B cell (primary cell): Measurements from ENCODE around the gene RBM22. TPM values are rescaled to one million over a fixed set of nuclear protein-coding genes. Genes with fewer than 3 reads are reported as not detected.

Experiments
- ATAC-seq: fragments of 200-7000 bp; cut with Tn5 transposase; one replicate; pipeline ENCODE4 v1.10.0; 2021; ENCODE audit warnings: low read depth, mild to moderate bottlenecking, moderate number of reproducible peaks, moderate library complexity
- CTCF ChIA-PET: fragments of 350-600 bp; sonication (Branson Sonifier 250); formaldehyde crosslinking; loops from one replicate; lab custom pipeline; 2021; ENCODE audit warnings: antibody characterized with exemption, inconsistent platforms; lab: Charles Lee
- POLR2A ChIA-PET: fragments of 350-600 bp; sonication (Branson Sonifier 250); formaldehyde crosslinking; loops from one replicate; lab custom pipeline; 2021; ENCODE audit warnings: antibody characterized with exemption; lab: Charles Lee
- DNase-seq: peaks from one replicate; pipeline ENCODE4 v3.0.0; 2013
- H2AFZ ChIP-seq: 2 replicates; pipeline ENCODE4 v1.6.1; 2012; ENCODE audit warnings: mild to moderate bottlenecking, low read depth, low read length; ENCODE audit not compliant: insufficient read depth, poor library complexity, severe bottlenecking
- H3K27ac ChIP-seq, 2 donors: 1 replicate in 1 of 2; 2 replicates in 1 of 2; pipeline ENCODE4 v1.5.1; 2012 to 2013; ENCODE audit warnings: low read length in 2 of 2, mild to moderate bottlenecking in 2 of 2, moderate library complexity in 1 of 2
- H3K27me3 ChIP-seq, 4 experiments: fragments of 200-600 bp in 1 of 4; sonication (generic) in 1 of 4; replicated peaks in 1 of 4; 1 replicate in 2 of 4; 2 replicates in 2 of 4; pipeline versions ENCODE4 v1.6.1 to v1.7.0; 2013 to 2016; ENCODE audit warnings: low read length in 3 of 4, mild to moderate bottlenecking in 2 of 4, mixed read lengths in 1 of 4, moderate library complexity in 1 of 4; ENCODE audit not compliant: insufficient read depth in 4 of 4, control insufficient read depth in 3 of 4; ENCODE audit errors: control extremely low read depth in 1 of 4
- H3K36me3 ChIP-seq, 2 experiments: replicated peaks in 1 of 2; 1 replicate in 1 of 2; 2 replicates in 1 of 2; pipeline versions ENCODE4 v1.6.1 to v1.7.1; 2013; ENCODE audit warnings: low read length in 1 of 2; ENCODE audit not compliant: insufficient read depth in 2 of 2, control insufficient read depth in 1 of 2; ENCODE audit errors: control extremely low read depth in 1 of 2, extremely low read depth in 1 of 2
- H3K4me1 ChIP-seq, 2 donors: fragments of 200-600 bp in 1 of 2; sonication (generic) in 1 of 2; 1 replicate in 1 of 2; 2 replicates in 1 of 2; pipeline versions ENCODE4 v1.5.1 to v1.6.1; 2013 to 2017; ENCODE audit warnings: low read length in 2 of 2; ENCODE audit not compliant: control insufficient read depth in 2 of 2, insufficient read depth in 2 of 2
- H3K4me2 ChIP-seq: replicated peaks from 2 replicates; pipeline ENCODE3; 2012; ENCODE audit warnings: mild to moderate bottlenecking, low read depth, low read length; ENCODE audit not compliant: poor library complexity, severe bottlenecking
- H3K4me3 ChIP-seq, 5 experiments: fragments of 200-600 bp in 1 of 5; sonication (generic) in 1 of 5; 1 replicate in 3 of 5; 2 replicates in 2 of 5; pipeline versions ENCODE4 v1.5.1 to v1.7.0; 2011 to 2016; ENCODE audit warnings: low read length in 4 of 5, mild to moderate bottlenecking in 4 of 5, low read depth in 2 of 5, control low read depth in 1 of 5, moderate library complexity in 1 of 5; ENCODE audit not compliant: insufficient read depth in 1 of 5; ENCODE audit errors: control extremely low read depth in 1 of 5, extremely low read depth in 1 of 5
- H3K79me2 ChIP-seq: fragments of 200-600 bp; sonication (generic); one replicate; pipeline ENCODE4 v1.6.0; 2016; ENCODE audit warnings: low read length; ENCODE audit not compliant: control insufficient read depth, insufficient read depth
- H3K9ac ChIP-seq: fragments of 200-600 bp; sonication (generic); 2 replicates; pipeline ENCODE4 v1.6.1; 2017; ENCODE audit warnings: mild to moderate bottlenecking, low read length, moderate library complexity
- H3K9me3 ChIP-seq, 3 donors: one replicate each; pipeline versions ENCODE4 v1.6.1 to v1.7.1; 2013; ENCODE audit warnings: low read length in 2 of 3; ENCODE audit not compliant: control insufficient read depth in 2 of 3, insufficient read depth in 1 of 3; ENCODE audit errors: control extremely low read depth in 1 of 3
- H4K20me1 ChIP-seq: 2 replicates; pipeline ENCODE4 v1.6.0; 2012; ENCODE audit warnings: mild to moderate bottlenecking, low read length; ENCODE audit not compliant: insufficient read depth, control insufficient read depth, poor library complexity, severe bottlenecking
- H3K27ac Mint-ChIP-seq: one replicate; pipeline ENCODE4 v1.8.0; 2021; ENCODE audit warnings: mixed read lengths
- H3K27me3 Mint-ChIP-seq: one replicate; pipeline ENCODE4 v1.8.0; 2021; ENCODE audit warnings: mixed read lengths
- H3K4me1 Mint-ChIP-seq: one replicate; pipeline ENCODE4 v1.8.0; 2021; ENCODE audit warnings: mixed read lengths
- H3K4me3 Mint-ChIP-seq: one replicate; pipeline ENCODE4 v1.8.0; 2021; ENCODE audit warnings: mixed read lengths
- H3K9me3 Mint-ChIP-seq: one replicate; pipeline ENCODE4 v1.8.0; 2022; ENCODE audit warnings: mixed read lengths; ENCODE audit not compliant: insufficient read depth
- EZH2 ChIP-seq: IDR thresholded peaks from 2 replicates; pipeline ENCODE4 v1.6.1; 2012; ENCODE audit warnings: borderline replicate concordance, low read depth, mild to moderate bottlenecking, moderate library complexity, low read length; ENCODE audit not compliant: insufficient read depth, poor library complexity, severe bottlenecking
- WGBS: methylation state at CpG from one replicate; pipeline ENCODE4 v1.1.5; 2013; ENCODE audit warnings: missing lambda C conversion rate; ENCODE audit not compliant: insufficient coverage; 5-methylcytosine and 5-hydroxymethylcytosine counted together
- intact Hi-C: fragments of 100-400 bp; cut with micrococcal nuclease; formaldehyde crosslinking; loops from one replicate; pipeline ENCODE4 v1.10.0; 2022
- polyA plus RNA-seq: library from polyadenylated mRNA; depleted of rRNA; stranded (reverse); fragments of >200 nt; gene quantifications from 2 replicates; pipeline ENCODE4 v1.2.3, GENCODE V29; 2012
- total RNA-seq, 2 donors: library from RNA; stranded (reverse); fragments of 120-200 nt in 1 of 2; gene quantifications; 1 replicate in 1 of 2; 2 replicates in 1 of 2; pipeline versions ENCODE4 v1.2.3 to v1.2.4, GENCODE V29; 2013 to 2022
- TF ChIP-seq, protein P1 (sequence below): fragments of 200-600 bp; IDR thresholded peaks from one replicate; pipeline ENCODE4 v1.8.0; 2022; ENCODE audit warnings: antibody characterized with exemption, mild to moderate bottlenecking

Gene RBM22
- total and polyA plus RNA-seq, 2 donors (not counting 1 experiment from before 2014, with no cell fraction given), result 70.6 to 89.4 TPM

DNA sequence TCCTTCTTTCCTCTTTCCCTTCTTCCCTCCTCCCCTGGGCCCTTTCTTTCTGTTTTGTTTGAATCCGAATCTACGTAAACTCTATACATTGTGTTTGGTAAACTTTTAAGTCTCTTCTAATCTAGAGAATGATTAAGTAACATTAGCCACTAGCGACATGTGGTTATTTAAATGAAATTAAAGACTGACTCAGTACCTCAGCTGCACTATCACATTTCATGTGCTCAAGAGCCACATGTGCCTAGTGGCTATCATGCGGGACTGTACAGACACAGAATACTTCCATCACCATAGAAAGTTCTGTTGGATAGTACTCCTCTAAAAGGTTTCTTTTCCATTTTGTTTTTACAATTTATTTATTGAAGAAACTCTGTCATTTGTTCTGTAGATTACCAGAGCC is 29.0 kb upstream of the RBM22 start:
- POLR2A ChIA-PET, result no interaction called here
- peaks cover 7% of the 10 kb centered on the region for H3K4me1 Mint-ChIP-seq

DNA sequence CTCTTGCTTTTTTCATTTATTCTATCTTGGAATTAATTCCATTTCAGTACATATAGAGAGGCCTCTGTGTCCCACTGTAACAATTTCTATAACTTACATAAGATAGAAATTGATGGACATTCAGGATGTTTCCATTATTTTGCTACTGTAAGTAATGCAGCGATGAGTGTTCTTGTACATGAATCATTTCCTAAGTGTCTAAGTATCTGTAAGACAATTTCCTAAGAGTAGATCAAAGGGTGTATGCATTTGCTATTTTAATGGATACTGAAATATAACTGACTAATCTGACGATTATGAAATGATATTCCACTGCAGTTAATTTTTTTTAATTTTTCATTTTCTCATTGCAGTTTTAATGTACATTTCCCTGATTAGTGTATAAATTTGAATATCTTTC is 23.0 kb upstream of the RBM22 start:
- no peak overlapping the region for H3K9ac ChIP-seq
- CTCF ChIA-PET, result no interaction called here
- H3K27ac Mint-ChIP-seq, result no peak overlapping the region

More for the DNA sequence above, 29.0 kb upstream of the RBM22 start:
- no peaks in the 10 kb centered on the region for H3K27me3 Mint-ChIP-seq
- no peak overlapping the region for H3K27ac Mint-ChIP-seq
- H3K9me3 Mint-ChIP-seq, result peaks cover 2% of the 10 kb centered on the region
- no peaks in the 10 kb centered on the region for H3K79me2 ChIP-seq
- DNase-seq (no peak), ATAC-seq (no peak)
- no peak overlapping the region for H3K4me2 ChIP-seq
- H3K27me3 ChIP-seq, result no peaks in the 10 kb centered on the region
- H3K9me3 ChIP-seq, result peaks cover 0 to 7% (median 0%) of the 10 kb centered on the region in 3 donors
- H4K20me1 ChIP-seq, result peaks cover 5% of the 10 kb centered on the region
- H3K4me3 ChIP-seq, result no peak overlapping the region
- no peak overlapping the region for H3K9ac ChIP-seq
- intact Hi-C loops, result no loop called here
- no CpG with 5 or more reads among the region's 4 CpGs for WGBS
- peaks cover 2 to 3% of the 10 kb centered on the region in 2 donors for H3K4me1 ChIP-seq
- H2AFZ ChIP-seq, result no peak overlapping the region
- no peak for TF ChIP-seq EZH2
- TF ChIP-seq, protein P1, sequence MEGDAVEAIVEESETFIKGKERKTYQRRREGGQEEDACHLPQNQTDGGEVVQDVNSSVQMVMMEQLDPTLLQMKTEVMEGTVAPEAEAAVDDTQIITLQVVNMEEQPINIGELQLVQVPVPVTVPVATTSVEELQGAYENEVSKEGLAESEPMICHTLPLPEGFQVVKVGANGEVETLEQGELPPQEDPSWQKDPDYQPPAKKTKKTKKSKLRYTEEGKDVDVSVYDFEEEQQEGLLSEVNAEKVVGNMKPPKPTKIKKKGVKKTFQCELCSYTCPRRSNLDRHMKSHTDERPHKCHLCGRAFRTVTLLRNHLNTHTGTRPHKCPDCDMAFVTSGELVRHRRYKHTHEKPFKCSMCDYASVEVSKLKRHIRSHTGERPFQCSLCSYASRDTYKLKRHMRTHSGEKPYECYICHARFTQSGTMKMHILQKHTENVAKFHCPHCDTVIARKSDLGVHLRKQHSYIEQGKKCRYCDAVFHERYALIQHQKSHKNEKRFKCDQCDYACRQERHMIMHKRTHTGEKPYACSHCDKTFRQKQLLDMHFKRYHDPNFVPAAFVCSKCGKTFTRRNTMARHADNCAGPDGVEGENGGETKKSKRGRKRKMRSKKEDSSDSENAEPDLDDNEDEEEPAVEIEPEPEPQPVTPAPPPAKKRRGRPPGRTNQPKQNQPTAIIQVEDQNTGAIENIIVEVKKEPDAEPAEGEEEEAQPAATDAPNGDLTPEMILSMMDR, result no peak
- H3K27ac ChIP-seq, result no peak overlapping the region
- CTCF ChIA-PET, result no interaction called here
- H3K36me3 ChIP-seq, result peaks cover 14 to 74% of the 10 kb centered on the region in 2 experiments
- no peak overlapping the region for H3K4me3 Mint-ChIP-seq

More for the DNA sequence above, 23.0 kb upstream of the RBM22 start:
- Histone ChIP-seq H3K9me3 (no peaks in the 10 kb centered on the region), H3K79me2 (no peaks in the 10 kb centered on the region), H3K27ac (no peak overlapping the region), H3K4me1 (no peaks in the 10 kb centered on the region), H3K27me3 (no peaks in the 10 kb centered on the region), H4K20me1 (no peaks in the 10 kb centered on the region), H3K36me3 (peaks cover 23 to 79% of the 10 kb centered on the region in 2 experiments), H3K4me3 (no peak overlapping the region), H3K4me2 (no peak overlapping the region), H2AFZ (no peak overlapping the region)
- H3K9me3 Mint-ChIP-seq, result no peaks in the 10 kb centered on the region
- TF ChIP-seq, protein P1, result no peak
- no peak for TF ChIP-seq EZH2
- DNase-seq, result no peak
- H3K4me1 Mint-ChIP-seq, result no peaks in the 10 kb centered on the region
- no peak for ATAC-seq
- H3K27me3 Mint-ChIP-seq, result no peaks in the 10 kb centered on the region
- H3K4me3 Mint-ChIP-seq, result no peak overlapping the region
- intact Hi-C loops, result no loop called here
- POLR2A ChIA-PET, result no interaction called here
- no CpG with 5 or more reads among the region's 2 CpGs for WGBS
